ENCODE data around the gene GEMIN4.

DNA sequence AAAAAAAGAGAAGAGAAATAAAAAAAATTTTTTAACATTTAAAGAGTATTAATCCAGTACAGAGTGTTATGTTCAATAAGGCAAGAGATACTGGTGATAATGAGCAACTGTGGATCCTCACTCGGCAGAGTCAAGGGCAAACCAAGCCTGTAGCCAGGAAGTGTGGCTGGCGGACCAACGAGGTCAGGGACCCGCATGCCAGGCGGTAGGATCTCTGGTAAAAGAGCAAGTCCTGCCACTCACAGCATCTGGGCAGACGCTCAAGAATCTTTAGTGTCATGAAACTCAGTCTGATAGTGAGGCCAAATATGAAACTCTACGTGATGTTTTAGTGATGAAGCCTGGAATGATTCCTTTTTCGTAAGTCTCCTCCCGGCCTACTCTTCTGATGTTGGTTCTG, 8.3 kb upstream of the GEMIN4 start:
- TF ChIP-seq, protein P1, sequence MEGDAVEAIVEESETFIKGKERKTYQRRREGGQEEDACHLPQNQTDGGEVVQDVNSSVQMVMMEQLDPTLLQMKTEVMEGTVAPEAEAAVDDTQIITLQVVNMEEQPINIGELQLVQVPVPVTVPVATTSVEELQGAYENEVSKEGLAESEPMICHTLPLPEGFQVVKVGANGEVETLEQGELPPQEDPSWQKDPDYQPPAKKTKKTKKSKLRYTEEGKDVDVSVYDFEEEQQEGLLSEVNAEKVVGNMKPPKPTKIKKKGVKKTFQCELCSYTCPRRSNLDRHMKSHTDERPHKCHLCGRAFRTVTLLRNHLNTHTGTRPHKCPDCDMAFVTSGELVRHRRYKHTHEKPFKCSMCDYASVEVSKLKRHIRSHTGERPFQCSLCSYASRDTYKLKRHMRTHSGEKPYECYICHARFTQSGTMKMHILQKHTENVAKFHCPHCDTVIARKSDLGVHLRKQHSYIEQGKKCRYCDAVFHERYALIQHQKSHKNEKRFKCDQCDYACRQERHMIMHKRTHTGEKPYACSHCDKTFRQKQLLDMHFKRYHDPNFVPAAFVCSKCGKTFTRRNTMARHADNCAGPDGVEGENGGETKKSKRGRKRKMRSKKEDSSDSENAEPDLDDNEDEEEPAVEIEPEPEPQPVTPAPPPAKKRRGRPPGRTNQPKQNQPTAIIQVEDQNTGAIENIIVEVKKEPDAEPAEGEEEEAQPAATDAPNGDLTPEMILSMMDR (IDR thresholded peaks at IDR 0.05; ENCODE audit: insufficient read depth, low read depth, low read length), result no peak
- no peak for TF ChIP-seq EZH2 (IDR thresholded peaks at IDR 0.05; ENCODE audit: insufficient read depth, low read length)

All from astrocyte (in vitro differentiated cells and primary cell).